ENCODE measurements around the gene AXIN1. TPM values are rescaled to one million over a fixed set of nuclear protein-coding genes. Genes with fewer than 3 reads are reported as not detected.

The AXIN1 gene
- total RNA-seq, 1 experiment from 2014 or later: 53.3 TPM

DNA sequence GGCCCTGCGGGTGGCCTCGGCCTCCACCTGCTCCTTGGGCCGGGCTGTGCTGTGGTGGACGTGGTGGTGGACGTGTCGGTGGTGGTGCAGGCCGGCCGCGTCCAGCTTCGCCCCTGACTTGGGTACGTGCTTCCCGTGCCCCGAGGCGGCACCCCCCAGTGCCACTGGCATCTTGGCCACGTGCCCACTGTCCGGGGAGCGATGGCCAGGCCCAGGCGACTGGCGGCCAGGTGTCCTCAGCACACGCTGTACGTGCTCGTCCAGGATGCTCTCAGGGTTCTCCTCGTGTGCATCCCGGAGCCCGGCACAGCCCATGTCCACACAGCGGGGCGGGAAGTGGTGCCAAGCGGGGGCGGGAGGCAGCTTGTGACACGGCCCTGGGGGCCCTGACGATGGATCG, 54.7 kb downstream of the AXIN1 start:
- TF ChIP-seq TCF7L2 (IDR thresholded peaks at IDR 0.05; ENCODE audit: low read depth, low read length) (no peak), POLR2AphosphoS5 (IDR thresholded peaks at IDR 0.05; ENCODE audit: low read depth, low read length) (no peak), SIN3A (IDR thresholded peaks at IDR 0.05; ENCODE audit: borderline replicate concordance, insufficient read depth, low read depth, low read length) (no peak)
- TF ChIP-seq, protein P1, sequence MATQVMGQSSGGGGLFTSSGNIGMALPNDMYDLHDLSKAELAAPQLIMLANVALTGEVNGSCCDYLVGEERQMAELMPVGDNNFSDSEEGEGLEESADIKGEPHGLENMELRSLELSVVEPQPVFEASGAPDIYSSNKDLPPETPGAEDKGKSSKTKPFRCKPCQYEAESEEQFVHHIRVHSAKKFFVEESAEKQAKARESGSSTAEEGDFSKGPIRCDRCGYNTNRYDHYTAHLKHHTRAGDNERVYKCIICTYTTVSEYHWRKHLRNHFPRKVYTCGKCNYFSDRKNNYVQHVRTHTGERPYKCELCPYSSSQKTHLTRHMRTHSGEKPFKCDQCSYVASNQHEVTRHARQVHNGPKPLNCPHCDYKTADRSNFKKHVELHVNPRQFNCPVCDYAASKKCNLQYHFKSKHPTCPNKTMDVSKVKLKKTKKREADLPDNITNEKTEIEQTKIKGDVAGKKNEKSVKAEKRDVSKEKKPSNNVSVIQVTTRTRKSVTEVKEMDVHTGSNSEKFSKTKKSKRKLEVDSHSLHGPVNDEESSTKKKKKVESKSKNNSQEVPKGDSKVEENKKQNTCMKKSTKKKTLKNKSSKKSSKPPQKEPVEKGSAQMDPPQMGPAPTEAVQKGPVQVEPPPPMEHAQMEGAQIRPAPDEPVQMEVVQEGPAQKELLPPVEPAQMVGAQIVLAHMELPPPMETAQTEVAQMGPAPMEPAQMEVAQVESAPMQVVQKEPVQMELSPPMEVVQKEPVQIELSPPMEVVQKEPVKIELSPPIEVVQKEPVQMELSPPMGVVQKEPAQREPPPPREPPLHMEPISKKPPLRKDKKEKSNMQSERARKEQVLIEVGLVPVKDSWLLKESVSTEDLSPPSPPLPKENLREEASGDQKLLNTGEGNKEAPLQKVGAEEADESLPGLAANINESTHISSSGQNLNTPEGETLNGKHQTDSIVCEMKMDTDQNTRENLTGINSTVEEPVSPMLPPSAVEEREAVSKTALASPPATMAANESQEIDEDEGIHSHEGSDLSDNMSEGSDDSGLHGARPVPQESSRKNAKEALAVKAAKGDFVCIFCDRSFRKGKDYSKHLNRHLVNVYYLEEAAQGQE (IDR thresholded peaks at IDR 0.05; ENCODE audit: insufficient read depth in 1 of 2, low read depth in 2 of 2, low read length in 1 of 2): no peak
- TF ChIP-seq, protein P2, sequence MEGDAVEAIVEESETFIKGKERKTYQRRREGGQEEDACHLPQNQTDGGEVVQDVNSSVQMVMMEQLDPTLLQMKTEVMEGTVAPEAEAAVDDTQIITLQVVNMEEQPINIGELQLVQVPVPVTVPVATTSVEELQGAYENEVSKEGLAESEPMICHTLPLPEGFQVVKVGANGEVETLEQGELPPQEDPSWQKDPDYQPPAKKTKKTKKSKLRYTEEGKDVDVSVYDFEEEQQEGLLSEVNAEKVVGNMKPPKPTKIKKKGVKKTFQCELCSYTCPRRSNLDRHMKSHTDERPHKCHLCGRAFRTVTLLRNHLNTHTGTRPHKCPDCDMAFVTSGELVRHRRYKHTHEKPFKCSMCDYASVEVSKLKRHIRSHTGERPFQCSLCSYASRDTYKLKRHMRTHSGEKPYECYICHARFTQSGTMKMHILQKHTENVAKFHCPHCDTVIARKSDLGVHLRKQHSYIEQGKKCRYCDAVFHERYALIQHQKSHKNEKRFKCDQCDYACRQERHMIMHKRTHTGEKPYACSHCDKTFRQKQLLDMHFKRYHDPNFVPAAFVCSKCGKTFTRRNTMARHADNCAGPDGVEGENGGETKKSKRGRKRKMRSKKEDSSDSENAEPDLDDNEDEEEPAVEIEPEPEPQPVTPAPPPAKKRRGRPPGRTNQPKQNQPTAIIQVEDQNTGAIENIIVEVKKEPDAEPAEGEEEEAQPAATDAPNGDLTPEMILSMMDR (IDR thresholded peaks at IDR 0.05): no peak
- CTCF ChIA-PET: no interaction called here
- DNase-seq (ENCODE audit: low read depth, low spot score) (no peak), ATAC-seq (no peak)
- no peaks in the 10 kb centered on the region for H3K27me3 ChIP-seq (ENCODE audit: control insufficient read depth, insufficient read depth, low read length)
- H3K4me1 ChIP-seq (ENCODE audit: control insufficient read depth, insufficient read depth, low read length): no peaks in the 10 kb centered on the region
- H3K27ac ChIP-seq (ENCODE audit: low read length): no peak overlapping the region
- H3K36me3 ChIP-seq (ENCODE audit: control insufficient read depth, insufficient read depth, low read length): no peaks in the 10 kb centered on the region
- POLR2A ChIA-PET: interaction anchor here (0.5 kb wide), 1 partner anchor 21 kb away, joined by 3 read pairs; no protein-coding TSS in a partner anchor
- intact Hi-C loops (cut with micrococcal nuclease; ENCODE audit: unreplicated experiment) (no loop called here), in situ Hi-C loops (cut with HindIII; ENCODE audit: low pct_unique_long_range_greater_than_20kb, low sequenced_read_pairs) (no loop called here)
- H3K4me3 ChIP-seq (ENCODE audit: low read depth in 2 of 2, low read length in 2 of 2): no peak overlapping the region
- no TSS peak for BruUV-seq (replicated peaks)
- H3K9me3 ChIP-seq (ENCODE audit: control insufficient read depth, insufficient read depth, low read depth, low read length): no peaks in the 10 kb centered on the region

DNA sequence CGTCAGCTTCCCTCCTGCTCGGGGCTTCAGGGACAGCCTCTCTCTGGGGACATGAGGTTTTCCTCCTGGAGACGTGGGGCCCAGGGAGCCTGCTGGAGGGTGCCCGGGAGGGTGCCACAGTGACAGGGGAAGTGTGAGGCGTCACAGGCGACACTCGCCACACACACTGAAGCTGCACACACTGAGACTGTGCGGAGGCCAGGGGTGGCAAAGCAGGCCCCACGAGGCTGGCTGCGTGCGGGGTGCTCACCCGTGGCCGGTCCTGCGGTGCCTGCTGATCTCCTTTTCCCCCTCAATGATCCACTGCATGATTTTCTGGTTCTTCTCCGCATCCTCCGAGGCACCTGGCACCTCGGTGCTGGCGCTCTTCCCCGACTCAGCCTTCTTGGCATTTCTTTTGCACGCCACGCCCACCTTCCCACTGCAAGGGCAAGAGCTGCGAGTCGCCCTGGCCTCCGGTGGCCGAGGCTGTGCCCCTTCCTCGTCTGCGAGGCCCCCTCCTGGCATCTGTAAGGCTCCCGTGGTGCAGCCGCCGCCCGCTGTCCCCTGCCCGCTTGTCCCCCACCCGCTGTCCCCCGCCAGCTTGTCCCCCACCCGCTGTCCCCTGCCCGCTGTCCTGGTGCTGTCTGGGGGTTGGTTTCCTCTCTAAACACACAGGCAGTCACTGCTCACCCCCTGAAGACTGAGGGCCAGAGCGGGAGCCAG, 55.6 kb downstream of the AXIN1 start:
- BruUV-seq (replicated peaks): no TSS peak
- ATAC-seq: peak; percentile 11; the same call in 1 of the 2 replicates
- ChIA-PET POLR2A (no interaction called here), CTCF (no interaction called here)
- no peak for DNase-seq (ENCODE audit: low read depth, low spot score)
- H3K36me3 ChIP-seq (ENCODE audit: control insufficient read depth, insufficient read depth, low read length): no peaks in the 10 kb centered on the region
- intact Hi-C loops (cut with micrococcal nuclease; ENCODE audit: unreplicated experiment) (no loop called here), in situ Hi-C loops (cut with HindIII; ENCODE audit: low pct_unique_long_range_greater_than_20kb, low sequenced_read_pairs) (no loop called here)
- H3K27me3 ChIP-seq (ENCODE audit: control insufficient read depth, insufficient read depth, low read length): no peaks in the 10 kb centered on the region
- no peak overlapping the region for H3K27ac ChIP-seq (ENCODE audit: low read length)
- H3K4me1 ChIP-seq (ENCODE audit: control insufficient read depth, insufficient read depth, low read length): no peaks in the 10 kb centered on the region
- no peaks in the 10 kb centered on the region for H3K9me3 ChIP-seq (ENCODE audit: control insufficient read depth, insufficient read depth, low read depth, low read length)
- H3K4me3 ChIP-seq (ENCODE audit: low read depth in 2 of 2, low read length in 2 of 2): no peak overlapping the region
- TF ChIP-seq SIN3A (IDR thresholded peaks at IDR 0.05; ENCODE audit: borderline replicate concordance, insufficient read depth, low read depth, low read length) (no peak), POLR2AphosphoS5 (IDR thresholded peaks at IDR 0.05; ENCODE audit: low read depth, low read length) (no peak), TCF7L2 (IDR thresholded peaks at IDR 0.05; ENCODE audit: low read depth, low read length) (no peak)
- TF ChIP-seq, protein P1 (IDR thresholded peaks at IDR 0.05; ENCODE audit: insufficient read depth in 1 of 2, low read depth in 2 of 2, low read length in 1 of 2): no peak
- TF ChIP-seq, protein P2 (IDR thresholded peaks at IDR 0.05): no peak
